Nephron progenitor cell (in vitro differentiated cells): ENCODE data around the gene DOCK9.

ENCODE experiments used
- DNase-seq: peaks from one replicate; pipeline ENCODE4 v3.0.0; 2021
- H3K27ac Mint-ChIP-seq: 2 replicates; pipeline ENCODE4 v1.8.0; 2021; ENCODE audit warnings: mild to moderate bottlenecking, moderate library complexity, mixed read lengths
- H3K27me3 Mint-ChIP-seq: 2 replicates; pipeline ENCODE4 v1.8.0; 2021; ENCODE audit warnings: mild to moderate bottlenecking, low read depth, mixed read lengths; ENCODE audit not compliant: poor library complexity
- H3K36me3 Mint-ChIP-seq: 2 replicates; pipeline ENCODE4 v1.8.0; 2021; ENCODE audit warnings: low read depth, mixed read lengths
- H3K4me1 Mint-ChIP-seq: 2 replicates; pipeline ENCODE4 v1.8.0; 2021; ENCODE audit warnings: mixed read lengths
- H3K4me3 Mint-ChIP-seq: 2 replicates; pipeline ENCODE4 v1.8.0; 2021; ENCODE audit warnings: mild to moderate bottlenecking, moderate library complexity, mixed read lengths
- H3K9me3 Mint-ChIP-seq: 2 replicates; pipeline ENCODE4 v1.8.0; 2021; ENCODE audit warnings: mild to moderate bottlenecking, moderate library complexity, mixed read lengths
- CTCF ChIP-seq: fragments of 200-600 bp; sonication (generic); IDR thresholded peaks from 2 replicates; pipeline ENCODE4 v1.5.0; 2021; ENCODE audit warnings: antibody characterized with exemption

DOCK9 gene

DNA sequence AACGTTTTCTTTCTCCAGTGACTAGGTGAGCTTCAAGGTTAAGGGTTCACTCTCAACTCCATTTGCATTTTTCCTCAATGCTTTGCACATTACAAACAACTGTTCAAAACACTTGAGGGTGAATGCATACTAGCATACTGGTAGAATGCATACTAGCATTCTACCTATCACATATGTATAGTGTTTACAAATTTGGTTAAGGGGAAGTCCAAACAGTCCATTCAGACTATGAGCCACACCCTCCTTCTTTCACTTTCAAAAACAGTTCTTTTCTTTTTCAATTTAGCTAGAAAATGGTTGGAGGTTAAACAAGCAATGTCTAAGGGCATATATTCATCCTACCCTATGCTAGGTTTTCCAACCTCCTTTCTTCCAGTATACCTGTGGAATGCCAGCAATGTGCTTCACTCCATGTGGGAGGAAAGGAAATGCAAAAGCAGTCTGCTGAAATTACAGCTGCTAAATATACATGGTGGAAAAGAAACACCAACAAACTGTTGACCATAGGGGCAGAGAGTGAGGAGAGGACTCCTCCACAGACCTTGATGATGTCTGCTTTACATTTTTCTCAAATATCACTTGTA is 102.6 kb downstream of the DOCK9 start:
- peaks cover 28% of the 10 kb centered on the region for H3K36me3 Mint-ChIP-seq
- no peak overlapping the region for H3K27ac Mint-ChIP-seq
- TF ChIP-seq CTCF, result no peak
- DNase-seq, result no peak
- H3K4me1 Mint-ChIP-seq, result peaks cover 16% of the 10 kb centered on the region
- peaks cover 26% of the 10 kb centered on the region for H3K9me3 Mint-ChIP-seq
- H3K27me3 Mint-ChIP-seq, result peaks cover 6% of the 10 kb centered on the region
- no peak overlapping the region for H3K4me3 Mint-ChIP-seq

GRCh38 chr13:98874029-98874397 is 103.9 kb downstream of the DOCK9 start:
- peaks cover 6% of the 10 kb centered on the region for H3K27me3 Mint-ChIP-seq
- no peak for TF ChIP-seq CTCF
- H3K4me3 Mint-ChIP-seq, result no peak overlapping the region
- peaks cover 28% of the 10 kb centered on the region for H3K36me3 Mint-ChIP-seq
- no peak overlapping the region for H3K27ac Mint-ChIP-seq
- H3K4me1 Mint-ChIP-seq, result peaks cover 8% of the 10 kb centered on the region
- no peak for DNase-seq
- peaks cover 26% of the 10 kb centered on the region for H3K9me3 Mint-ChIP-seq

DNA sequence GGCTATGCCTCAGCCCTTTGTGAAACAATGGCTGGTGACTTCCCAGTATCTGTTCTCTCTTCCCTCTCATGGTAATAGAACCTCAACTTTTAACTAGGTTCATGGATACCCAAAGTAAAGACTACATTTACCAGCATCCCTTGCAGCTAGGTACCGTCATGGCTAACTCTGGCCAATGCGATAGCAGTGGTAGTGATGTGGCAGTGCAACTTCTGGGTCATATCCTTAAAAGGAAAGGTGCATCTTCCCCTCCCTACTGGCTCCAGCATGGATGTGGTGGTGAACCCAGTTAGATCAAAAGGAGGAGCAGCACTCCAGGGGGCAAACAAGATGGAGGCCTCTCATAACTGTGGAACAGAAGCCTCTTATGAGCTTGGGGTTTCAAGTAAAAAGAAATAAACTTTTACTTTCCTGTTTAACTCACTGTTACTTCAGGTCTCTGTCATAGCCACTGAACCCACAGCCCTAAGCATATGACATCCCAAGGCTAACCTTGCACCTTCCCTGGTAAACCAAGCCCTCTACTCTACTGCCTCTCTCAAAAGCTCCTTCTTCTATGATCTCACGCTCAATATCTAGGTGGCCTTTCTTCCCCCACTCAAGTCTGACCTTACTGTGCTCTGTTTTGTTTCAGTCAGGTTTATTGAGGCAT is 104.4 kb downstream of the DOCK9 start:
- no peak for DNase-seq
- Mint-ChIP-seq H3K27me3 (peaks cover 6% of the 10 kb centered on the region), H3K4me1 (peaks cover 3% of the 10 kb centered on the region), H3K36me3 (peaks cover 28% of the 10 kb centered on the region), H3K4me3 (no peak overlapping the region), H3K27ac (no peak overlapping the region), H3K9me3 (peaks cover 26% of the 10 kb centered on the region)
- TF ChIP-seq CTCF, result no peak

DNA sequence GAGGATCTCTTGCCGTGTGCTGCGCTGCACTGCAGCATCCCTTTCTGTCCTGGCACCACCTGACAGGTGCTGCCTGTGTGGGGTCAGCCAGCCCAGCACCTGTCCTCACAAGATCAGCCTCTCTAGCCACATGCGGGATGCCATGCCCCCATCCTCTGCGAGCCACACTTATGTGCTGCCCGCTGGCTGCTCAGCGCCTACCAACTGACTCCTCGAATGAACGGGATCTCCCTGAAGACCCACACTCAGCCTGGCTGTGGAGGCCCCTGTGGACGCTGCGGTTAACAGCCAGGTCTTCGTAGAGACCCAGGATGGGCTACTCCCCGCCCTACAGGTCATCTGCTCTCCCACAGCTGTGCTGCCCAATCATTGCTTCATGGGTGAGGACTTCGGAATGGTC is 106.1 kb downstream of the DOCK9 start:
- H3K27me3 Mint-ChIP-seq, result no peaks in the 10 kb centered on the region
- TF ChIP-seq CTCF, result no peak
- H3K36me3 Mint-ChIP-seq, result peaks cover 28% of the 10 kb centered on the region
- no peak overlapping the region for H3K4me3 Mint-ChIP-seq
- no peak overlapping the region for H3K27ac Mint-ChIP-seq
- no peak for DNase-seq
- H3K4me1 Mint-ChIP-seq, result peaks cover 2% of the 10 kb centered on the region
- peaks cover 26% of the 10 kb centered on the region for H3K9me3 Mint-ChIP-seq

DNA sequence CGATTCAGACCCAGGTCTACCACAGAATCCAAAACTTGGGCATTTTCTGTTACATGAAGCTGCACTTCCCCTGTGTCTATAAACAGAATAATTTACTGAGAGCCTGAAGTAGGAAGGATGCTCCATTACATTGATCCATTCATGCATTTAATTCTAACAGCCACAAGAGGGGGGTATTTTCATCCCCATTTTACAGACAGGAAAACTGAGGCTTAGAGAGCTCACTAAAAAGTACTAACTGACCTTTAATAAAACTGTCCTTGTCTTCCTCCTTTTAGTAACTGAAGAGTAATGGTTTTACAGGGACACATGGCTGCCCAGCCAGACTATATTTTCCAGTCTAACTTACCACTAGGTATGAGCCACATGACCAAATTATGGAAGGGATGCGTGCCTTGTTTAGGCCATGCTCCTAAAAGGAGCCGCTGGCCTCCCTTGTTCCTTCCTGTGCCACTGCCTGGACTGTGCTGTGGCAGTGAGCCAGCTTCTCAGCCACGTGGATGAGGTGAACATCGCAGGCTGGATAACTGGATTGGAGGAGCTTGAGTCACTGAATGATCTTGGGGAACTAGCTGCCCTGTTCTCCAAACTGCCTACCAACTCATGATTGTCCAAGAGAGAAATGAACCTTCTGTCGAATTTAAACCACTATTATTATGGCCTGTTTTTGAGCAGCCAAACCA is 108.3 kb downstream of the DOCK9 start:
- H3K4me1 Mint-ChIP-seq, result peaks cover 8% of the 10 kb centered on the region
- no peak for TF ChIP-seq CTCF
- H3K9me3 Mint-ChIP-seq, result peaks cover 24% of the 10 kb centered on the region
- H3K4me3 Mint-ChIP-seq, result no peak overlapping the region
- H3K36me3 Mint-ChIP-seq, result peaks cover 24% of the 10 kb centered on the region
- H3K27ac Mint-ChIP-seq, result no peak overlapping the region
- DNase-seq, result no peak
- H3K27me3 Mint-ChIP-seq, result no peaks in the 10 kb centered on the region
